Globus pallidus (tissue), 1 donor: ENCODE measurements around the gene LPAR1.

Source experiments
- DNase-seq: peaks from one replicate; pipeline ENCODE4 v3.0.0-alpha.2; 2015; ENCODE audit warnings: low spot score

LPAR1 gene

DNA sequence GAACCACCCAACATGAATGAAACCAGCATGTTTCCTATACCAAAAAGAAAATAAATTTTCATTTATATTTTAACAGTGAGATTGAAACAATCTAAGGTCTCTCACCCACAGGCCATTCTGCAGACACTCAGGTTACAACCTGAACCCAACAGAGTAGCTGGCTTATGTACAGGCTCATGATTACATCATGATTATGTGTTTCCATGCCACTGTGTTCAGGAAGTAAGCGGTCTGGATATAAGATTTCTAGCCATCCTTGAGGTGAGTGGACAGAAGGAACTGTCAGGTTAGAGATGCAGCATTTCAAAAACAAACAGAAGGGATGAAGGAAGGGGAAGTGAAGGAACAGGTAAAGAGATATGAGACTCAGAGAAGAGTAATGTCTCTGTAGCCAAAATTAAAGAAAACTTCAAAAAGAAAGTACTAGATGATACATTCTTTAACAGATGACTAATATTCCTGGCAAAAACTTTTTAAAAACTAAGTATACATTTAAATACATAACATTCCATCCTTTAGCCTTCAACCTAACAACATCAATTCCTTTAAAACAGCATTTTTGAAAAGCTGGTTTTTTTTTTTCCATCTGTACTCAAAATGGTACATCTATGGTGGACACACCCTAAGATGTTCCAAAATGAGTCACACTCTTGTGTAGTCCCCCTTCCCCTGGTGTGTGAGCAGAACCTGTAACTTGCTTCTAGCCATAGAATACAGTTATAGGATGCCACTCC, 119.8 kb downstream of the LPAR1 start:
- no peak for DNase-seq

DNA sequence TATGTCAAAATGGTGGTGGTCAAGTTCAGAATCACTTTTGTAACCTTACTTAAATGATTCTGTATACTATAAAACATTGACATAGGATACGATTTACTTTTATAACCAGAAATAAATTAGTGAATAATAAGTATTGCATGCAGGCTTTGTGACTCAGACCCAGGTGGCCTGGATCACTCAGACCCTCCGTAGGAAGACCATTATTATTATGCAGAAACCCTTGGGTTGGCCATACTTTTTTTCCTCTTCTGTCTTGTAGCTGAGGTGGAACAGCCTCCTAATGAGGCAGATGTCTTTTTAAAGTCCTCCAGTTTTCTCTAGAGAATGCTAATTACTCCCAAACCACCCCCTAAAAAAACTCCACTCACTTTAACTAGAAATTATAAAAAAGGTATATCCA, 121.9 kb downstream of the LPAR1 start:
- no peak for DNase-seq

DNA sequence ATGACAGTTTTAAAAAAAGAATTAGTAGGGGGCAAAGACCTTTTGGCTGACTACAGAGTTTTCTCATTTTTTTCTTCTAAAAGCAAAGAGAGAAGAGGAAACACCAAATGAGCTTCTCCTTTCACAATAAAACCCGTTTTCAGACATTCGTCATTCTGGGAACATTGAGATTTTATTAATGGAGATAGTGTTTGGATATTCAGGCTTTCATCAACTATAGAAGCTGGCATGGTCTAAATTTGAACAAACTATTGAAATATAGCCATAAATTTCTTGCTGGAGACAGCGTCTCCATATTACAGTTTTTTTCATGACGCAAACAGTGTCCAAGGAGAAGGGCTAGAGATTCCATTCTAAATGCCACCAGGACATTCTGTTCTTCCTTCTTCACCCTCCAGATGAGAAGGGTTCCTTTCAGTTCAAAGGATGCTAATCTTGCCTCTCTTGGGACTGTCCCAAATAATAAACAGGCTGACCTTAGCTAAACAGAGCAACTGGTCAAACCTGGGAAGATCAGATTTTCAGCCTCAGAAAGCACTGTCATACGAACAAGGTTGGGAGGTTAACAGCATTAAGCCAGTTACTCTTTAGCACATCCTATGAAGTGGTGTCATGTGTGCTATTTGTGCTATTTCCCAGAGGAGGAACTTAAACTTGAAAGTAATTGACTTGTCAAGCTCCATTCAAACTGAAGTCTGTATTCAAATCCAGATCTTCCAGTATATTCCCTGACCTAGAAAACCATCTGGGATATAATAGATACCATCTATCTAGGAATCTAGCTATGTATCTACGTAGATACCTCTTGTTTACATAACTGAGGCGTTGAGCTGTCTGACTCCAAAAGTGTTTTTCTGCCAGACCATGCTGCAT, 125.6 kb downstream of the LPAR1 start:
- DNase-seq = no peak

DNA sequence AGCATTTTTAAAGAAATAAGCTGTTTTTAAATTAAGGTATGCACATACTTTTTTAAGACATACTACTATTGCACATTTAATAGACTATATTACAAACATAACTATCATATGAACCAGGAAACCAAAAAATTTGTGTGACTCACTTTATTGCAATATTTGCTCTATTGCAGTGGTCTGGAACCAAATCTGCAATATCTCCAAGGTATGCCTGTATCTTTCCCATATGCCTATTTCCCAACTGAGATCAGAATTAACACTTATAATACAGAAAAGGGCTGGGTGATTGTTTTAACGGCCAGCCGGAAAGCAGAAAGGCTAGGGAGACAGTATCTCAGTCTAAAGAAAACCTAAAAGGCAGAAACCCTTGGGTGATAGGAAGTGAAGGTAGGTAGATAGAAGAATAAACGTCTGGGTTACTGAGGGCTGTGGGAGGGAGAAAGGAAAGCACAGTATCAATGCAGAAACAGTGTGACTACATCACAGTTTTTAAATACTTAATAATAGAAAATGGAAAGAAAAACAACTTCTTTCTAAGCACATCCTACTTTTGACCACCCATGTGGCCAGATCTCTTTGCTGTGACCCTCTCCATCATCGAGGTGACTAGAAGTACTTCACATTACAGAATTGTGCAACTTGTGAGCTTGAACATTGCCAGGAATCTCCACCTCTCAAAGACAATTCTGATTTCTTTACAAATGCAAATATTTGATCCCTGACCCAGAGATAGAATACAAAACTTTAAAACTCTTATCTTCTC, 126.4 kb downstream of the LPAR1 start:
- DNase-seq = no peak

- no peak for DNase-seq
Observed at GRCh38 chr9:110908894-110909293, 129.4 kb downstream of the LPAR1 start.

GRCh38 chr9:110900917-110901316, 137.4 kb downstream of the LPAR1 start:
- DNase-seq = no peak

DNA sequence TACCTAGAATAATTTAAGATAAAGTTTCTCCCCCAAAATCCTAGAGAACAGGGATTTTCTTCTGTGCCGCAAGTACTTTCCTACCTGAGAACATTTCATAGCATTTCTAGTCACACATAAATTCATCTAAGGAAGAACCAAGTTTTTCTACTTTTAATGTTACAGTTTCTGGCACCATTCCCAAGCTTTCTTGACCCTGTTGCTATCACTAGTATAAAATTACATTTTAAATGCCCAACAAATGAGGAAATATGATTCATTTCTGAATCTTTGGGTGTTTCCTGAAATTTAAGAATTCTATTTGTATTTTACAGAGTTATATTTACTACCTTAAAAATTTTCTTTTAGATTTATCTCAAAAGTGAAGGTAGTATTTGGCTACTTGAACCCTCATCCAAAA, 137.8 kb downstream of the LPAR1 start:
- no peak for DNase-seq

GRCh38 chr9:110898866-110899265, 139.4 kb downstream of the LPAR1 start:
- DNase-seq = no peak

GRCh38 chr9:110898358-110898757, 139.9 kb downstream of the LPAR1 start:
- no peak for DNase-seq

- no peak for DNase-seq
Observed at GRCh38 chr9:110897943-110898342, 140.3 kb downstream of the LPAR1 start.

GRCh38 chr9:110895147-110895905, 142.9 kb downstream of the LPAR1 start:
- no peak for DNase-seq

GRCh38 chr9:110894731-110895130, 143.5 kb downstream of the LPAR1 start:
- DNase-seq = no peak

DNA sequence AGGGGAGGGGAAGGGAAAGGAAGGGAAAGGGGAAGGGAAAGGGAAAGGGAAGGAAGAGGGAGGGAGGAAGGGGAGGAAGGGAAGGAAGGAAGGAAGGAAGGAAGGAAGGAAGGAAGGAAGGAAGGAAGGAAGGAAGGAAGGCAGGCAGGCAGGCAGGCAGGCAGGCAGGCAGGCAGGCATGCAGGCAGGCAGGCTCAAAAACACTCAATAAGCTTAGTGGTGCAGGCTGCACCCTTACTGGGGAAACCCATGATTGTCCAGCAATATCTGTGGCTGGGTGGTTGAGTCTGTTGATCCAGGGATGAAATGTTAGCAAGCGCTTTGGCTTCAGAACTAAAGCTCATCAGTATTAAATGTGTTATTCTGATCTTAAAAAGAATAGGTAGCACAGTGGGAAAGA, 145.6 kb downstream of the LPAR1 start:
- DNase-seq = no peak

GRCh38 chr9:110891760-110892159, 146.5 kb downstream of the LPAR1 start:
- DNase-seq = no peak

GRCh38 chr9:110890416-110890815, 147.9 kb downstream of the LPAR1 start:
- DNase-seq = no peak

GRCh38 chr9:110887276-110887675, 151.0 kb downstream of the LPAR1 start:
- no peak for DNase-seq

DNA sequence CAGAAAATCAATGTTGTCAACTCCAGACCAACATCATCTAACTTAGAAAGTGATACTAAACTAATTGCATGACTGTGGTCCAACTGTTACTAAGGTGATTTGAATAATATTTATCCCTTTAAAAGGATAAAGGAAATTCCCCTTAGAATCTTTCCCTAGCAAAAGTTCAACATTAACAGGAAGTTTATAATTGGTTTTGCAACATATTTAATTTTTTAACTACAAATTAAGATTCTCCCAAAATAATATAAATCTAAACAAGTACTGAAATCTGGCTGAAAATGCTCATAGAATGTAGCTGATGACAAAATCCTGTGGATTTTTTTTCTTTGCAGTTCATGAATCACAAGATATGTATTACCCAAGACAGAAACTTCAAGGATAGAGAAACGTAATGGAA, 151.4 kb downstream of the LPAR1 start:
- no peak for DNase-seq

GRCh38 chr9:110880189-110880588, 158.1 kb downstream of the LPAR1 start:
- no peak for DNase-seq

- DNase-seq = no peak
Observed at GRCh38 chr9:110877374-110877773, 160.9 kb downstream of the LPAR1 start.

DNA sequence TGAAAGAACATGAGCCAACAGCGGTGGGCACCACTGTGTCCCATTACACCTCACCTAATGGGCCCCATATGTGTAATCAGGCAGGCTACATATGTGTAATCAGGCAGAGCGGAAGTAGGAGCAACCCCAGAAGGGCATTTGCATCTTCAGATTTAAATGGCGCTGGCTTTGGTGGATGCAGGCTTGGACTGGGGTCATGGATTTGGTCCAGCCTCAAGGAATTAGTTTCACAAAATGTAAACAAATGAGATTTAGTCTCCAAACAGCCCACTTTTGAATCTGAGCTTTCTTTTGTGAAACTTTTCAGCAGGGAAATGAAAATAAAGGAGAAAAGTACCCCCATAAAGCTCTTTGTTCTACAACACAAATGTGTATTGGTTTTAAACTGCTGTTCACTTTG, 161.3 kb downstream of the LPAR1 start:
- no peak for DNase-seq

GRCh38 chr9:110874963-110875674, 163.2 kb downstream of the LPAR1 start:
- peak; percentile 69 for DNase-seq
